GM19238 (cell line): ENCODE results near the gene PSPH.
"Not testable (repeated sequence)": the region's sequence is repeated elsewhere in the genome, so short reads cannot be mapped to it uniquely, and the experiment has no call there.

Experiments used
- DNase-seq: peaks from one replicate; pipeline ENCODE4 v3.0.0; 2011; ENCODE audit warnings: low spot score; ENCODE audit not compliant: insufficient read length

Gene PSPH

GRCh38 chr7:56063500-56063881, 12.2 kb upstream of the PSPH start:
- DNase-seq = no peak

- no peak for DNase-seq
Measured at GRCh38 chr7:56062382-56062781, 11.1 kb upstream of the PSPH start.

- no peak for DNase-seq
Measured at GRCh38 chr7:56053993-56054392, 2.7 kb upstream of the PSPH start.

GRCh38 chr7:56053379-56053778, 2.1 kb upstream of the PSPH start:
- no peak for DNase-seq

GRCh38 chr7:56051053-56051338, 248 bp downstream of the PSPH start:
- no peak for DNase-seq

GRCh38 chr7:56048763-56049162, 2.5 kb downstream of the PSPH start:
- DNase-seq = not testable (repeated sequence)

- DNase-seq = no peak
Measured at GRCh38 chr7:56048245-56048644, 3.0 kb downstream of the PSPH start.

- DNase-seq = not testable (repeated sequence)
Measured at GRCh38 chr7:56047446-56048116, 3.7 kb downstream of the PSPH start.

GRCh38 chr7:56046721-56047445, 4.4 kb downstream of the PSPH start:
- DNase-seq = no peak

GRCh38 chr7:56045758-56046157, 5.5 kb downstream of the PSPH start:
- not testable (repeated sequence) for DNase-seq

GRCh38 chr7:56040730-56041129, 10.5 kb downstream of the PSPH start:
- no peak for DNase-seq

GRCh38 chr7:56033671-56034432, 17.4 kb downstream of the PSPH start:
- DNase-seq = peak; percentile 78

GRCh38 chr7:56032578-56032977, 18.7 kb downstream of the PSPH start:
- not testable (repeated sequence) for DNase-seq

GRCh38 chr7:56031556-56031955, 19.7 kb downstream of the PSPH start:
- not testable (repeated sequence) for DNase-seq

GRCh38 chr7:56030340-56030739, 20.9 kb downstream of the PSPH start:
- no peak for DNase-seq

- DNase-seq = no peak
Measured at GRCh38 chr7:56028942-56029630, 22.2 kb downstream of the PSPH start.

- no peak for DNase-seq
Measured at GRCh38 chr7:56026538-56026937, 24.7 kb downstream of the PSPH start.

GRCh38 chr7:56023500-56023899, 27.7 kb downstream of the PSPH start:
- DNase-seq = no peak

GRCh38 chr7:56019501-56019900, 31.7 kb downstream of the PSPH start:
- no peak for DNase-seq

GRCh38 chr7:56017015-56017414, 34.2 kb downstream of the PSPH start:
- not testable (repeated sequence) for DNase-seq

- no peak for DNase-seq
Measured at GRCh38 chr7:56009695-56010094, 41.5 kb downstream of the PSPH start.

- DNase-seq = no peak
Measured at GRCh38 chr7:56007891-56008290, 43.4 kb downstream of the PSPH start.
